ENCODE measurements around the gene ACAT1.

DNA sequence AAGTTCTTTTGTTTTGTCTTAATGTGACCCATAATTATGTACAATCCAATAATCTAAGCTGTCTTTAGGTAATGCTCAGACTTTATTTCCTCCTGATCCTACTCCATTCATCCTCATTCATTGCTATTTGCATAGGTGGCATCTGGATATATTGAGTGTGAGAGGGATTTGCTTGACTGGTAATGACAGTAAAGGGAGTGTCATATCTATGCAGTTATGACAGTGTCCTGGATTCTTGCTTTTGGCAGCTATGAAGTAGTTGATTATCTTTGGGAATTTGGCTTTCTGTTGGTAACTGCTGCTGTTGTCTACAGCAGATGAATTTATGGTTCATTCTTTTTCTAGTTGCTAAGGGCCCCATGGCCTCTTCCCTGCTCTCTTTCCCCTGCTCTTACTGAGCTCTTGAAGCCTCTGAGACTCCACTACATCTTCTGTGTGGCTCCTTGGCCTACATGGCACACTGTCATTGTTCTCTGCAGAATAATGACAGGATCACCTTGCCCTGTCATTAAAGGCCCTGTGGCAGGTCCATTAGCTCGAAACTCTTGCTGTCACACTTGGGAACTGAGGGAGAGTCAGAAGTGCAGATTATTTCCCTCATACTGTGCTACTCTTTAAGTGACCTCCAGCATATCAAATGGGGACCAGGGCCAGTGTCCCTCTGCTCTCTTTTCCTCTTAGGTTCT lies 20.1 kb upstream of the ACAT1 start:
- TF ChIP-seq, protein P1, sequence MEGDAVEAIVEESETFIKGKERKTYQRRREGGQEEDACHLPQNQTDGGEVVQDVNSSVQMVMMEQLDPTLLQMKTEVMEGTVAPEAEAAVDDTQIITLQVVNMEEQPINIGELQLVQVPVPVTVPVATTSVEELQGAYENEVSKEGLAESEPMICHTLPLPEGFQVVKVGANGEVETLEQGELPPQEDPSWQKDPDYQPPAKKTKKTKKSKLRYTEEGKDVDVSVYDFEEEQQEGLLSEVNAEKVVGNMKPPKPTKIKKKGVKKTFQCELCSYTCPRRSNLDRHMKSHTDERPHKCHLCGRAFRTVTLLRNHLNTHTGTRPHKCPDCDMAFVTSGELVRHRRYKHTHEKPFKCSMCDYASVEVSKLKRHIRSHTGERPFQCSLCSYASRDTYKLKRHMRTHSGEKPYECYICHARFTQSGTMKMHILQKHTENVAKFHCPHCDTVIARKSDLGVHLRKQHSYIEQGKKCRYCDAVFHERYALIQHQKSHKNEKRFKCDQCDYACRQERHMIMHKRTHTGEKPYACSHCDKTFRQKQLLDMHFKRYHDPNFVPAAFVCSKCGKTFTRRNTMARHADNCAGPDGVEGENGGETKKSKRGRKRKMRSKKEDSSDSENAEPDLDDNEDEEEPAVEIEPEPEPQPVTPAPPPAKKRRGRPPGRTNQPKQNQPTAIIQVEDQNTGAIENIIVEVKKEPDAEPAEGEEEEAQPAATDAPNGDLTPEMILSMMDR (conservative IDR thresholded peaks at IDR 0.05 in 1 of 2, IDR thresholded peaks at IDR 0.05 in 1 of 2; ENCODE audit: extremely low read depth in 1 of 2, insufficient read depth in 1 of 2, low read depth in 1 of 2, low read length in 2 of 2), result no peak
- no peak for TF ChIP-seq EZH2 (IDR thresholded peaks at IDR 0.05; ENCODE audit: borderline replicate concordance, low read length)

All from mammary epithelial cell (primary cell).